ENCODE data around the gene NEK10. TPM values are rescaled to one million over a fixed set of nuclear protein-coding genes. Genes with fewer than 3 reads are reported as not detected.

NEK10 gene
- total RNA-seq, 1 donor from 2014 or later = 1.2 TPM

DNA sequence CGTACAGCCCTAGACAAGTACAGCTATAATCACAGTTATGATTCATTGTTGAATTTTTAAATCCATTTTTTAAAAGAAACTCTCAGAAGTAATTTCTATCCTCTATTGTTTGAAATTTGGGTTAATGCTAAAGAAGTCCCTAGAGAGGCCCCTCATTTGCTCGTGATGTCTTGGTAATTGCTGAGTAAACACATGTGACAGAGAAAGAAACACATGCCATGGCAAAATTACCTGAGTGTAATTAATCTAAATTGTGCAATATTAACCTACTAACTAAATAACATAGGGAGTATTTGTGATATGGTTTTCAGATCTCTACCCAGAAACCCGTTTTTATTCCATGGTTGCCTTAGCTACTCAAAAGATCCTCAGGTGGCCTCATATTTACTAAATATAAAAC, 10.8 kb downstream of the NEK10 start:
- H3K4me1 Mint-ChIP-seq (ENCODE audit: unreplicated experiment) = peaks cover 7% of the 10 kb centered on the region
- H3K4me3 Mint-ChIP-seq (ENCODE audit: unreplicated experiment) = no peak overlapping the region
- peaks cover 2% of the 10 kb centered on the region for H3K27me3 Mint-ChIP-seq (ENCODE audit: unreplicated experiment)
- DNase-seq (ENCODE audit: low spot score) = no peak
- H3K9me3 Mint-ChIP-seq (ENCODE audit: unreplicated experiment) = no peaks in the 10 kb centered on the region
- no peak overlapping the region for H3K27ac Mint-ChIP-seq (ENCODE audit: unreplicated experiment)
- no peaks in the 10 kb centered on the region for H3K36me3 Mint-ChIP-seq (ENCODE audit: low read depth, unreplicated experiment)
- TF ChIP-seq, protein P1, sequence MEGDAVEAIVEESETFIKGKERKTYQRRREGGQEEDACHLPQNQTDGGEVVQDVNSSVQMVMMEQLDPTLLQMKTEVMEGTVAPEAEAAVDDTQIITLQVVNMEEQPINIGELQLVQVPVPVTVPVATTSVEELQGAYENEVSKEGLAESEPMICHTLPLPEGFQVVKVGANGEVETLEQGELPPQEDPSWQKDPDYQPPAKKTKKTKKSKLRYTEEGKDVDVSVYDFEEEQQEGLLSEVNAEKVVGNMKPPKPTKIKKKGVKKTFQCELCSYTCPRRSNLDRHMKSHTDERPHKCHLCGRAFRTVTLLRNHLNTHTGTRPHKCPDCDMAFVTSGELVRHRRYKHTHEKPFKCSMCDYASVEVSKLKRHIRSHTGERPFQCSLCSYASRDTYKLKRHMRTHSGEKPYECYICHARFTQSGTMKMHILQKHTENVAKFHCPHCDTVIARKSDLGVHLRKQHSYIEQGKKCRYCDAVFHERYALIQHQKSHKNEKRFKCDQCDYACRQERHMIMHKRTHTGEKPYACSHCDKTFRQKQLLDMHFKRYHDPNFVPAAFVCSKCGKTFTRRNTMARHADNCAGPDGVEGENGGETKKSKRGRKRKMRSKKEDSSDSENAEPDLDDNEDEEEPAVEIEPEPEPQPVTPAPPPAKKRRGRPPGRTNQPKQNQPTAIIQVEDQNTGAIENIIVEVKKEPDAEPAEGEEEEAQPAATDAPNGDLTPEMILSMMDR (IDR thresholded peaks at IDR 0.05; ENCODE audit: unreplicated experiment) = no peak

DNA sequence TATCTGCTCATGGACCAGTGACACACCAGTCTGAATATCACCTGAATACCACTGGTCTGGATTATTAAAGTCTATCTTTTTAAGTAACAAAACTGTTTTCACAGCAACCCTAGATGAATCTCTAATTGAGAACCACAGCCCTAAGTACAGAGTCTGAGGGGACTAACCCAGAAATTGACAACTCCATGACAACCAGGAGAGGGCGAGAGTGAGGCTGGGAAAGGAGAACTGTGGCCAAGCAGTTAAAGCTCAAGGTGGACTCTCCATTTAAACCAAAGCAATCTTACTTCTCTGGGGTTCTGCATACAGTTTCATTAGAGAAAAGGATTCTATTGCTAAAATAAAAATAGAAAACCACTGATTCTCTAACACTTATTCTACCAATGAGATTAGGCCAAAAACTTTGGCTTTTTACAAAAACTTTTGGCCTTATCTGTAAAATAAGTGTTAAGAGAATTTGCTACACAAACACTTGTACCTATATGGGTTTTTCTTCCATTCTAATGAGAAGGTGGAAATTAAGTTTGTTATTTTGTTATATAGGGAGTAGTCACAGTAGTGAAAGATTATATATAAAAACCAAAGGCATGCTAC, 11.4 kb downstream of the NEK10 start:
- DNase-seq (ENCODE audit: low spot score) = peak; percentile 72
- H3K36me3 Mint-ChIP-seq (ENCODE audit: low read depth, unreplicated experiment) = no peaks in the 10 kb centered on the region
- H3K4me3 Mint-ChIP-seq (ENCODE audit: unreplicated experiment) = no peak overlapping the region
- no peak overlapping the region for H3K27ac Mint-ChIP-seq (ENCODE audit: unreplicated experiment)
- no peaks in the 10 kb centered on the region for H3K9me3 Mint-ChIP-seq (ENCODE audit: unreplicated experiment)
- peaks cover 7% of the 10 kb centered on the region for H3K4me1 Mint-ChIP-seq (ENCODE audit: unreplicated experiment)
- H3K27me3 Mint-ChIP-seq (ENCODE audit: unreplicated experiment) = peaks cover 2% of the 10 kb centered on the region
- TF ChIP-seq, protein P1 (IDR thresholded peaks at IDR 0.05; ENCODE audit: unreplicated experiment) = peak; percentile 63

DNA sequence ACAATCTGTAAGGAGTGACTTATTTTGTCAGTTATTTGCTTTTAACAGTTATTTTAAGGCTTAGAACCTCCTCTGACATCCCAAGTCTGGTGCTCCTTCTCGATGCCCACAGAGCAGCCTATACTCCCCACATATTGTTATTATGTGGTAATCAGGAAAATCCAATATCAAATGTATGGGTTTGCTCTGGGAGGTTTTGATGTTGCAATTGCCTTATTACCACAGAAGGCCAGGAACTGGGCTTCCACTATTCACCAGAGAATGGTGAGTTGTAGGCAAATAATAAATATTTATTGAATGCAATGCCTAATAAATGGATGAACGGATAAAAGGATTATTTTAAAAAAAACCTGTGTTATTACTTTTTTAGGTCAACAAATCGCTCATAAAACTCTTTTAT, 12.2 kb downstream of the NEK10 start:
- Mint-ChIP-seq H3K4me1 (ENCODE audit: unreplicated experiment) (peaks cover 7% of the 10 kb centered on the region), H3K9me3 (ENCODE audit: unreplicated experiment) (no peaks in the 10 kb centered on the region), H3K4me3 (ENCODE audit: unreplicated experiment) (no peak overlapping the region), H3K27me3 (ENCODE audit: unreplicated experiment) (peaks cover 2% of the 10 kb centered on the region), H3K36me3 (ENCODE audit: low read depth, unreplicated experiment) (no peaks in the 10 kb centered on the region), H3K27ac (ENCODE audit: unreplicated experiment) (no peak overlapping the region)
- TF ChIP-seq, protein P1 (IDR thresholded peaks at IDR 0.05; ENCODE audit: unreplicated experiment) = no peak
- no peak for DNase-seq (ENCODE audit: low spot score)

DNA sequence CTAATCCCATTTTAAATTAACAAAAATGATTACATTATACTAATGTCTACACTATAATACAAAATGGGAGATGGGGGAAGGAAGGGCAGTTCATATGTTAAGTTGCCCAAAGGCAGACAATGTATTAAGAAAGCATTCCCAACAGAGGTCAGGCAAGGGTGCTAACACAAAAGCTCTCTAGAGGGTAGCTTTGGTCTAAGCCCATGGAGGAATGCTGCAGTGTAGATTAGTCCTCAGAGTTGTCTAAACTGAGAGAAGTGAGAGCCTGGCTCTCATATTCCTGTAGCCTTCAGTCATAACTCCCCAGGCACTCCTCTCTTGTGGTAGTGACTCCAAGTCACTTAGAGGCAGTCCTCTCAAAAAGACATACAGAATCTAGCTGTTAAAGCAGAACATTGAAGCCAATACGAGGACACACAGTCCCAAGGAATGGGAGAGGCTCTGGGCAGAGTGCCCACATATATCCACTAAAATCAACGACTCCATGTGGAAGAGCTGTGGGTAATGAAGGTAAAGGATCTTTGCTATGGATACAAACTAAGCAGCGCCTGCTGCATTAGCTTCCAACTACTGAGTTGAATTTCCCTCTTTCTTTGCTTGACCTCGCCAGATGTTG, 14.5 kb downstream of the NEK10 start:
- Mint-ChIP-seq H3K27ac (ENCODE audit: unreplicated experiment) (no peak overlapping the region), H3K4me1 (ENCODE audit: unreplicated experiment) (peaks cover 6% of the 10 kb centered on the region), H3K4me3 (ENCODE audit: unreplicated experiment) (no peak overlapping the region), H3K27me3 (ENCODE audit: unreplicated experiment) (peaks cover 2% of the 10 kb centered on the region), H3K9me3 (ENCODE audit: unreplicated experiment) (no peaks in the 10 kb centered on the region), H3K36me3 (ENCODE audit: low read depth, unreplicated experiment) (no peaks in the 10 kb centered on the region)
- no peak for DNase-seq (ENCODE audit: low spot score)
- TF ChIP-seq, protein P1 (IDR thresholded peaks at IDR 0.05; ENCODE audit: unreplicated experiment) = no peak

DNA sequence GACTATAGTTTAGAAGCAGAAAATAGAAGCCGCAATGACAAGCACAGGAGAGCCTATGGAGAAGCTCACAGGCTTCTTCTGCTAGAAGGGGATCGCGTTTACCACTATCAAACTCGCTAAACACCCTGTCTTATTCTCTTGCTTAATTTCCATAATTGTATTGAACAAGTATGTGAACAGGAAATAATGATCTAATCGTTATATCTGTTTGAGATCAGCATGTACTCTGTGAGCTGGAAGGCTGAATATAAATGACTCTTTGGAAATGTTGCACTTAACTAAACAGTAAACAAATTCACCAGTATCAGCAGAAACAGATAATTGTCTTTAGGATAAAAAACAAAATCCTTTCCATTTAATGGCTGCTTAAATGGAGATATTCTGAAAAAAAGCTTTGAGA, 15.0 kb downstream of the NEK10 start:
- no peaks in the 10 kb centered on the region for H3K36me3 Mint-ChIP-seq (ENCODE audit: low read depth, unreplicated experiment)
- peaks cover 2% of the 10 kb centered on the region for H3K27me3 Mint-ChIP-seq (ENCODE audit: unreplicated experiment)
- DNase-seq (ENCODE audit: low spot score) = no peak
- H3K4me3 Mint-ChIP-seq (ENCODE audit: unreplicated experiment) = no peak overlapping the region
- no peaks in the 10 kb centered on the region for H3K9me3 Mint-ChIP-seq (ENCODE audit: unreplicated experiment)
- TF ChIP-seq, protein P1 (IDR thresholded peaks at IDR 0.05; ENCODE audit: unreplicated experiment) = no peak
- H3K4me1 Mint-ChIP-seq (ENCODE audit: unreplicated experiment) = peaks cover 9% of the 10 kb centered on the region
- H3K27ac Mint-ChIP-seq (ENCODE audit: unreplicated experiment) = no peak overlapping the region

Measured in endothelial cell (in vitro differentiated cells).